ENCODE results near the gene TMEM202.

DNA sequence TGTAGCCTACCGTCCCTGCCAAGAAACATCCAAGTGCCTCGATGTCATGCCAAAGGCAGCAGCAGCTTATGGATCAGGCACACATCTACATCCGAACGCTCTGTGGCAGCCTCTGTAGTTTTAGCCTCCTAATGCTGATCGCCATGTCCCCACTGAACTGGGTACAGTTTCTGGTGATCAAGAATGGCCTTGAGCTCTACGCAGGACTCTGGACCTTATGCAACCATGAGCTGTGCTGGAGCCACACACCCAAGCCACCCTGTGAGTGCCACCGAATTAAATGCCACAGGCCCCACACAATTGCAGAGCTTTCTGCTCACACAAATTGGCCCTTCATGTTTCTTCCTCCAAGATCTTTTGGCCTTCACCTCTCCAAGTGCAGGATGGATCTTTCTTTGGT, 543 bp downstream of the TMEM202 start:
- TF ChIP-seq CTCF (IDR thresholded peaks at IDR 0.05), result no peak
- TF ChIP-seq EP300 (IDR thresholded peaks at IDR 0.05), result no peak
- no peak for TF ChIP-seq POLR2A (IDR thresholded peaks at IDR 0.05)
